Subcutaneous abdominal adipose tissue (tissue), 5 donors: ENCODE results near the gene NOTCH1.

Source experiments
- H3K27ac ChIP-seq: one replicate; pipeline ENCODE4 v1.7.0; 2013; ENCODE audit warnings: low read depth, mild to moderate bottlenecking, inconsistent platforms, low read length, moderate library complexity
- H3K27me3 ChIP-seq, 5 donors: one replicate each; pipeline ENCODE4 v1.7.0; 2013; ENCODE audit warnings: low read length in 5 of 5, inconsistent platforms in 1 of 5; ENCODE audit not compliant: control insufficient read depth in 5 of 5, insufficient read depth in 4 of 5
- H3K36me3 ChIP-seq, 5 donors: one replicate each; pipeline ENCODE4 v1.7.0; 2013; ENCODE audit warnings: low read length in 5 of 5; ENCODE audit not compliant: control insufficient read depth in 5 of 5, insufficient read depth in 5 of 5
- H3K4me1 ChIP-seq, 5 donors: one replicate each; pipeline ENCODE4 v1.7.0; 2013; ENCODE audit warnings: low read length in 5 of 5, mild to moderate bottlenecking in 3 of 5, moderate library complexity in 1 of 5; ENCODE audit not compliant: control insufficient read depth in 5 of 5, insufficient read depth in 5 of 5
- H3K4me3 ChIP-seq, 5 donors: one replicate each; pipeline ENCODE4 v1.7.0; 2013; ENCODE audit warnings: low read length in 5 of 5, low read depth in 1 of 5
- H3K9ac ChIP-seq, 5 donors: one replicate each; pipeline ENCODE4 v1.7.0; 2013; ENCODE audit warnings: low read length in 5 of 5, mild to moderate bottlenecking in 4 of 5, moderate library complexity in 3 of 5
- H3K9me3 ChIP-seq, 5 donors: one replicate each; pipeline ENCODE4 v1.7.0; 2013; ENCODE audit warnings: low read length in 5 of 5; ENCODE audit not compliant: control insufficient read depth in 5 of 5
- donor health status: healthy.
- donor health status: healthy.
- donor health status: healthy.
- donor health status: healthy.
- donor health status: healthy.

Gene NOTCH1

DNA sequence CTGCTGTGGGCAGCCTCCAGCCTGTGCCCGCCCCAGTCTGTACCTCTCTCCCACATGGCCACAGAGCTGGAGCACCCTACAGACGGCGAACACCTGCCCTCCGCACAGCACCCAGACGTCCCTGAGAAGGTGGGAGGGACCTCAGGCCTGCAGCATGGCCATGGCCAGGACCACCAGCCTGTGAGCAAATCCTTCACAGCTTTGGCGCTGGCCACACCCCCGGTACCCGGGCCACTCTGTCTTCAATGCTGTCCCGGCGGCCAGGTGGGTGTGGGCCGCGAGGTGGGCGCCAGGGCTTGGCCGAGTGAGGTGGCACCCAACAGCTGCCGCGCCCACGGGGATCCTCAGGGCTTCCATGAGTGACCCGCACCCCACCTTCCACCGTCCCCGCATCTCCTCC is 18.7 kb downstream of the NOTCH1 start:
- Histone ChIP-seq H3K27me3 (no peaks in the 10 kb centered on the region), H3K36me3 (peaks cover 0 to 18% (median 17%) of the 10 kb centered on the region in 5 donors), H3K4me1 (peaks cover 7 to 99% (median 93%) of the 10 kb centered on the region in 5 donors), H3K9me3 (no peaks in the 10 kb centered on the region), H3K9ac (peak overlapping the region in 3 of 5 donors; percentile 7 to 41 (median 20)), H3K27ac (peak overlapping the region; percentile 75), H3K4me3 (peak overlapping the region in 2 of 5 donors; percentile 22 to 26)

- peaks cover 7 to 99% (median 91%) of the 10 kb centered on the region in 5 donors for H3K4me1 ChIP-seq
- peak overlapping the region; percentile 75 for H3K27ac ChIP-seq
- no peaks in the 10 kb centered on the region for H3K9me3 ChIP-seq
- H3K4me3 ChIP-seq, result peak overlapping the region in 1 of 5 donors; percentile 26
- no peaks in the 10 kb centered on the region for H3K27me3 ChIP-seq
- peaks cover 0 to 19% (median 18%) of the 10 kb centered on the region in 5 donors for H3K36me3 ChIP-seq
- peak overlapping the region in 2 of 5 donors; percentile 35 to 41 for H3K9ac ChIP-seq
Observed at GRCh38 chr9:136526625-136527066, 19.2 kb downstream of the NOTCH1 start.

DNA sequence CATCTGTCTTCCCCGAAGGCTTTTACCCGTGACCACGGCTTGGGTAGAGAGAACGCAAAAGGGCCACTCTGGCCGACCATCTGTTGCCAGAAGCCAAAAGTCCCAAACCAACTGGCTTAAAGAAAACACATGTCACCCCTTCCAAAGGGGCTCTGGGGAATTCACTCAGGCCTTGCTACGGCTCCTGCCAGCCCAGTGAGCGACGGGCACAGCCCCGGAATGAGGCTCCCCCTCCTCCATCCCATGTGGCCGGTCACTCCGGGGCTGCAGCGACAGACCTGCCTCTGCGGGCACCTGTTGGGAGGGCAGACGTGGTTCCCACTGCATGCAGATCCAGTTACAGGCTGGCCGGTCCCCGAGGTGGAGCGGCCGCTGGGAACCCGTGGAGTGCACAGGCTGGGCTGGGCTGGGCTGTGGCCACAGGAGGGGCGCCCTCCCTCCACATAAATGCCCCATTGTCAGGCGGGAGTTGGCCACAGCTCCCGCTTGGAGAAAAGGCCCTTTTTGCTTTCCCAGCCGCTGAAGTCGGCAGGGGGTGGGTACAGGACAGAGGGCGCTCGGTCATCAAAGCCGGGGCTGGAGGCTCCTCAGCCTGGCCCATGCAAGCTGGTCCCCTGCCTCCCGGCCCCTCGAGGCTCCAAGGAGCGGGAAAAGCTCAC is 19.9 kb downstream of the NOTCH1 start:
- Histone ChIP-seq H3K27me3 (no peaks in the 10 kb centered on the region), H3K9me3 (no peaks in the 10 kb centered on the region), H3K9ac (peak overlapping the region in 2 of 5 donors; percentile 35 to 41), H3K4me3 (peak overlapping the region in 2 of 5 donors; percentile 0 to 22), H3K4me1 (peaks cover 6 to 97% (median 88%) of the 10 kb centered on the region in 5 donors), H3K36me3 (peaks cover 0 to 26% (median 24%) of the 10 kb centered on the region in 5 donors), H3K27ac (peak overlapping the region; percentile 75)

DNA sequence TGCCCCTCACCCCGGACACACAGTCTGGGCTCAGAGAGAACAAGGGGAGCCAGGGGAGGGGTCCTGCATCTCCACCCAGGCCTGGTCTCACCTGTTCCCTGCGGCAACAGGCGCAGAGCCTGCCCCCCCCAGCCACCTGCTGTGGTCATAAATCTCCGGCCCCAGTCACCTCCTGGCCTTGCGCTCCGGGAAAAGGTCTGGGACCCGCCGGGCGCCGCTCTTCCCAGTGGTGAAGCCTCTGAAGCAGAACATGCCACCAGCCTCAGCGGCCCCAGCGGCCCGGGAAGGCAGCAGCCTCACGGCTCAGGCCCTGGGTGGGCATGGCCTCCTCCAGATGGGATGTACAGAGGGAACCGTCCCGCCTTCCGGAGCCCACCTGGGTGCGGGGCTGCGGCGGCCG is 20.6 kb downstream of the NOTCH1 start:
- Histone ChIP-seq H3K4me1 (peaks cover 2 to 92% (median 80%) of the 10 kb centered on the region in 5 donors), H3K4me3 (no peak overlapping the region), H3K27ac (peak overlapping the region; percentile 75), H3K9me3 (no peaks in the 10 kb centered on the region), H3K9ac (peak overlapping the region in 1 of 5 donors; percentile 17), H3K27me3 (no peaks in the 10 kb centered on the region), H3K36me3 (peaks cover 0 to 33% (median 28%) of the 10 kb centered on the region in 5 donors)

GRCh38 chr9:136522314-136523237 is 23.3 kb downstream of the NOTCH1 start:
- H3K36me3 ChIP-seq, result peaks cover 0 to 58% (median 52%) of the 10 kb centered on the region in 5 donors
- H3K4me1 ChIP-seq, result peaks cover 2 to 82% (median 58%) of the 10 kb centered on the region in 5 donors
- no peak overlapping the region for H3K9ac ChIP-seq
- H3K27ac ChIP-seq, result no peak overlapping the region
- no peaks in the 10 kb centered on the region for H3K27me3 ChIP-seq
- H3K4me3 ChIP-seq, result no peak overlapping the region
- H3K9me3 ChIP-seq, result no peaks in the 10 kb centered on the region

DNA sequence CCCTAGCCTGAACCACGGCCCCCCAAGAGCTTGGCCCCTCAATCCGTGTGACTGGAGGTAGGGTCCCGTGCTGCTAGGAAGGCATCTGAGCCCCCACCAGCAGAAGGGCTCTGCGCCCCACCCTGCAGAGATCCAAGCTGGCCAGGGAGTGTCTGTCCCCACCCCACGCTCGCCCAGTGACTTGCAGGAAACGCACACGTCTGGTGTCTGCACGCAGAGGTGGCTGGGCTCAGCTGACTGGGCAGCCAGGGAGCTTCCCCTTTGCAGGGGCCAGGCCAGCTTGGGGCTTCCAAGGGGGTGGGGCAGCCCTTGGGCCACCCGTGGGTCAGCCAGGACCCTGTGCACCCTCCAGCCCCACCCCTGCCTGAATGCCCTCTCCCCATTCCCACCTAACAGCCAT is 24.3 kb downstream of the NOTCH1 start:
- Histone ChIP-seq H3K4me3 (no peak overlapping the region), H3K36me3 (peaks cover 0 to 68% (median 61%) of the 10 kb centered on the region in 5 donors), H3K27ac (no peak overlapping the region), H3K9ac (peak overlapping the region in 1 of 5 donors; percentile 13), H3K27me3 (no peaks in the 10 kb centered on the region), H3K4me1 (peaks cover 0 to 82% (median 54%) of the 10 kb centered on the region in 5 donors), H3K9me3 (no peaks in the 10 kb centered on the region)

DNA sequence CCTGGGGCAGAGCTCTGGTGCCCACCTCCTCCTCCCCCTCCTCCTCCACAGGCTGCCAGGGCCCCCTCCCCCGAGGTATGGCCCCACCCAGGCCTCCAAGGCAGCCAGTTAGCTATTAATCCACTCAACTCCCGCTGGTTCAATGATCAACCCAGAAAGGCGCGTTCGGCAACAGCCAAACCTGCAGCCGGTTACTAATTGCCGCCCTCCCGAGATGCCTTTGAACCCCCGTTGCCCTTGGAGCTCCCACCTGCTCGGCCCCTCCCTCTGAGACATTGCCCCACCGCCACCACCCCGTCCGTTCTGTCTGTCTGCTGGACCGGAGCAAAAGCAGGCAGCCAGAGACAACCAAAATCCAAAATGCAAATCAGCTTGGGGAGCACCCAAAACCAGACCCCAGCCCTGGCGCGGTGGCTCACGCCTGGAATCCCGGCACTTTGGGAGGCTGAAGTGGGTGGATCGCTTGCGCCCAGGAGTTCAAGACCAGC is 25.8 kb downstream of the NOTCH1 start:
- Histone ChIP-seq H3K9me3 (no peaks in the 10 kb centered on the region), H3K4me3 (no peak overlapping the region), H3K27ac (no peak overlapping the region), H3K27me3 (no peaks in the 10 kb centered on the region), H3K9ac (no peak overlapping the region), H3K4me1 (peaks cover 0 to 77% (median 45%) of the 10 kb centered on the region in 5 donors), H3K36me3 (peaks cover 0 to 82% (median 76%) of the 10 kb centered on the region in 5 donors)

DNA sequence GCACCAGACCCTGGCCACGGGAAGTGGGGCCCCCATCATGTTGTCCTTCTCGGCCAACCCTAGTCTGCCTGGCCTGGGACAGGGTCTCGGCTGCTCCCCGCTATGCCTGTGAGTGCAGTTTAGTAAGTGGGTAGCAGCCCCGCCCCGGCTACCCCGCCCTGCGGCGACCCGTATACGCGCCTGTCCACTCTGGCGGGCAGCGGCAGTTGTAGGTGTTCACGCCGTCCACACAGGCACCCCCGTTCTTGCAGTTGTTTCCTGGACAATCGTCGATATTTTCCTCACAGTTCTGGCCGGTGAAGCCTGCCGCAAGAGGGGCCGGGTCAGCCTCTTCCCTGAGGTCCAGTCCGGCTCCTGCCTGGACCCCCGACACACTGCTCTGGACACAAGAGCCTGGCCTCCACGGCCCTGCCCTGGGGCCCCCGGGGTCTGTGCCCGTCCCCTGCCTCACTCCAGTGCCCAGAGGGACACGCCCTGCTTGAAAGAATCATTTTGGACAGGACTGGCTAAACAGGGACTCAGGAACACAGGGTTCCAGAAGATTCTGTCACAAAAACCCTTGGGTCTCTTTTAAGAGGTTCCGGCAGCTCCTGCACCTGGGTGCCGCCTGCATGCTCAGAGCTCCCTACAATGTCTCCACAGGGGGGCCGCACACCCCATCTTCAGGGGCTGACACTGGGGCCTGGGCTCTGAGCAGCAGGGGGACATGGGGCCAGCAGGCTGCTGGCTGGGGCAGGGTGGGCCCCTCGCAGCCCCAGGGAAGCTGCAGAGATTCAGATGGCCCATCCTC is 26.4 kb downstream of the NOTCH1 start:
- Histone ChIP-seq H3K9me3 (no peaks in the 10 kb centered on the region), H3K36me3 (peaks cover 0 to 89% (median 82%) of the 10 kb centered on the region in 5 donors), H3K4me3 (no peak overlapping the region), H3K27ac (no peak overlapping the region), H3K4me1 (peaks cover 0 to 71% (median 44%) of the 10 kb centered on the region in 5 donors), H3K27me3 (no peaks in the 10 kb centered on the region), H3K9ac (no peak overlapping the region)

GRCh38 chr9:136518623-136519022 is 27.2 kb downstream of the NOTCH1 start:
- Histone ChIP-seq H3K4me1 (peaks cover 0 to 63% (median 38%) of the 10 kb centered on the region in 5 donors), H3K27ac (no peak overlapping the region), H3K36me3 (peaks cover 0 to 95% (median 86%) of the 10 kb centered on the region in 5 donors), H3K9ac (no peak overlapping the region), H3K4me3 (no peak overlapping the region), H3K27me3 (no peaks in the 10 kb centered on the region), H3K9me3 (no peaks in the 10 kb centered on the region)
